Stimulated activated CD8-positive, alpha-beta memory T cell treated with anti-CD3 and anti-CD28 coated beads, Interleukin-15, amount 100 ng/mL, for 48 hours (primary cell): ENCODE measurements around the gene RNGTT.

Source experiments
- DNase-seq, 2 donors: peaks; one replicate each; pipeline ENCODE4 v3.0.0-alpha.2; 2020; ENCODE audit warnings: low read depth in 2 of 2

Gene RNGTT

GRCh38 chr6:88655586-88655985 lies 307.8 kb downstream of the RNGTT start:
- no peak for DNase-seq

GRCh38 chr6:88653936-88654335 lies 309.5 kb downstream of the RNGTT start:
- no peak for DNase-seq

- DNase-seq: no peak
These were observed 312.0 kb downstream of the RNGTT start for GRCh38 chr6:88651400-88651799.

GRCh38 chr6:88650979-88651378 lies 312.4 kb downstream of the RNGTT start:
- DNase-seq: no peak

GRCh38 chr6:88650029-88650619 lies 313.3 kb downstream of the RNGTT start:
- no peak for DNase-seq

- DNase-seq: no peak
These were observed 322.1 kb downstream of the RNGTT start for GRCh38 chr6:88641178-88641903.

- no peak for DNase-seq
These were observed 325.5 kb downstream of the RNGTT start for GRCh38 chr6:88637761-88638545.

- DNase-seq: no peak
These were observed 326.5 kb downstream of the RNGTT start for GRCh38 chr6:88636871-88637270.

GRCh38 chr6:88633782-88634181 lies 329.6 kb downstream of the RNGTT start:
- DNase-seq: no peak

- no peak for DNase-seq
These were observed 331.6 kb downstream of the RNGTT start for GRCh38 chr6:88631830-88632229.

- DNase-seq: no peak
These were observed 333.5 kb downstream of the RNGTT start for GRCh38 chr6:88629838-88630494.

- DNase-seq: no peak
These were observed 337.0 kb downstream of the RNGTT start for GRCh38 chr6:88626460-88626859.

GRCh38 chr6:88623531-88623930 lies 339.9 kb downstream of the RNGTT start:
- no peak for DNase-seq

- no peak for DNase-seq
These were observed 343.5 kb downstream of the RNGTT start for GRCh38 chr6:88619951-88620350.

GRCh38 chr6:88616380-88616779 lies 347.0 kb downstream of the RNGTT start:
- DNase-seq: no peak

GRCh38 chr6:88614316-88614877 lies 349.0 kb downstream of the RNGTT start:
- DNase-seq: no peak

GRCh38 chr6:88612631-88613030 lies 350.8 kb downstream of the RNGTT start:
- no peak for DNase-seq

GRCh38 chr6:88611721-88612120 lies 351.7 kb downstream of the RNGTT start:
- no peak for DNase-seq

GRCh38 chr6:88609983-88610382 lies 353.4 kb downstream of the RNGTT start:
- no peak for DNase-seq

GRCh38 chr6:88605271-88605670 lies 358.1 kb downstream of the RNGTT start:
- no peak for DNase-seq

GRCh38 chr6:88599571-88599970 lies 363.8 kb downstream of the RNGTT start:
- DNase-seq: no peak

- no peak for DNase-seq
These were observed 366.6 kb downstream of the RNGTT start for GRCh38 chr6:88596801-88597200.
